ENCODE measurements around the gene TP63.

DNA sequence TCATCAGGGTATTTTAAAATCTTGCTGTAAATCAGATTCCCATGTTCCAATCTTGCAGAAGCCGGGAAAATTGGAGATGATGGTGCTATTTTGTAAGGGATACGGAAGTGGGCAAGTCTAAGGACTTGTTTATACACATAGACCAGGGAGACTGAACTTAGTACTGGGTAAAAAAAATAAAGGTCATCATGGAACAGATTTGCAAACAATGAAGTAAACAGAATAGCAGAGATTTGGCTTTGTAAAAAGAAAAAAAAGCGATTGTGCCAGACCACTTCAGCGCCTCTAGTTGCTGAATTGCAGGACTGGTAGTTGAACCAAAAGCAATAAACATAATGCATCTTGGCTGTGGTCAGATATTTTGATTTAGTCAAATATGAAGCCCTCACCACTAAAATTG, 229.1 kb downstream of the TP63 start:
- TF ChIP-seq, protein P1, sequence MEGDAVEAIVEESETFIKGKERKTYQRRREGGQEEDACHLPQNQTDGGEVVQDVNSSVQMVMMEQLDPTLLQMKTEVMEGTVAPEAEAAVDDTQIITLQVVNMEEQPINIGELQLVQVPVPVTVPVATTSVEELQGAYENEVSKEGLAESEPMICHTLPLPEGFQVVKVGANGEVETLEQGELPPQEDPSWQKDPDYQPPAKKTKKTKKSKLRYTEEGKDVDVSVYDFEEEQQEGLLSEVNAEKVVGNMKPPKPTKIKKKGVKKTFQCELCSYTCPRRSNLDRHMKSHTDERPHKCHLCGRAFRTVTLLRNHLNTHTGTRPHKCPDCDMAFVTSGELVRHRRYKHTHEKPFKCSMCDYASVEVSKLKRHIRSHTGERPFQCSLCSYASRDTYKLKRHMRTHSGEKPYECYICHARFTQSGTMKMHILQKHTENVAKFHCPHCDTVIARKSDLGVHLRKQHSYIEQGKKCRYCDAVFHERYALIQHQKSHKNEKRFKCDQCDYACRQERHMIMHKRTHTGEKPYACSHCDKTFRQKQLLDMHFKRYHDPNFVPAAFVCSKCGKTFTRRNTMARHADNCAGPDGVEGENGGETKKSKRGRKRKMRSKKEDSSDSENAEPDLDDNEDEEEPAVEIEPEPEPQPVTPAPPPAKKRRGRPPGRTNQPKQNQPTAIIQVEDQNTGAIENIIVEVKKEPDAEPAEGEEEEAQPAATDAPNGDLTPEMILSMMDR (IDR thresholded peaks at IDR 0.05) = no peak
- TF ChIP-seq POLR2A (IDR thresholded peaks at IDR 0.05) = no peak
